ENCODE data around the gene ALG8. TPM values are rescaled to one million over a fixed set of nuclear protein-coding genes. Genes with fewer than 3 reads are reported as not detected.
A peak's percentile ranks its signal among the peaks of the same experiment; 100 is the strongest.
"Not testable (repeated sequence)": the region's sequence is repeated elsewhere in the genome, so short reads cannot be mapped to it uniquely, and the experiment has no call there.

The ALG8 gene
- total RNA-seq, result 53.1 TPM

GRCh38 chr11:78139422-78140391, at the start of gene ALG8:
ALG8 (minus strand) TSS chr11:78139626; CDS start chr11:78139588, 38 bp downstream.
- peak; percentile 96 for DNase-seq (ENCODE audit: low spot score)

GRCh38 chr11:78188286-78189173, 49.1 kb upstream of the ALG8 start, which contains the start of the genes KCTD21 and USP35:
KCTD21 (minus strand) TSS chr11:78188626; CDS start chr11:78174554, 14,072 bp downstream.
USP35 (plus strand) TSS chr11:78188919; CDS start chr11:78196246, 7,327 bp downstream.
- DNase-seq (ENCODE audit: low spot score), result peak; percentile 97

- DNase-seq (ENCODE audit: low spot score), result no peak
These were observed 48.2 kb upstream of the ALG8 start for GRCh38 chr11:78187366-78188285.

DNA sequence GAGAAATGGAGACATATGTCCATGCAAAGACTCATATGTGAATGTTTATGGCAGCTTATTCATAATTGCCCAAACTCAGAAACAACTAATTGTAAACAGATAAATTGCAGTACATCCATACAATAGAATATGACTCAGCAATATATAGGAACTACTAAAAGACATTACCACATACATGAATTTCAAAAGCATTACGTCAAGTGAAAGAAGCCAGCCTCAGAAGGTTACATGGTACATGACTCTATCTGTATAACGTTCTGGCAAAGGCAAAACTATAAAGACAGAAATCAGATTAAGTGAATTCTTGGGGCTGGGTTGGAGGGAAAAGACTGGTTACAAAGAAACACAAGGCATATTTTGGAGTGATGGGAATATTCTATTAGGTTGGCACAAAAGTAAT, 41.8 kb upstream of the ALG8 start:
- no peak for DNase-seq (ENCODE audit: low spot score)

DNA sequence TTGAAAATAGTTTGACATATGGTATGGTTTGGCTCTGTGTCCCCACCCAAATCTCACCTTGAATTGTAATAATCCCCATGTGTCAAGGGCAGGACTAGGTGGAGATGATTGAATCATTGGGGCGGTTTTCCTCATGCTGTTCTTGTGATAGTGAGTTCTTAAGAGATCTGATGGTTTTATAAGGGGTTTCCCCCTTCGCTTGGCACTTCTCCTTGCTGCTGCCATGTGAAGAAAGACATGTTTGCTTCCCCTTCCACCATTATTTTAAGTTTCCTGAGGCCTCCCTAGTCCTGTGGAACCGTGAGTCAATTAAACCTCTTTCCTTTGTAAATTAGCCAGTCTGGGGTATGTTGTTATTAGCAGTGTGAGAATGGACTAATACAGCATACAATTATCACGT, 41.3 kb upstream of the ALG8 start:
- no peak for DNase-seq (ENCODE audit: low spot score)

DNA sequence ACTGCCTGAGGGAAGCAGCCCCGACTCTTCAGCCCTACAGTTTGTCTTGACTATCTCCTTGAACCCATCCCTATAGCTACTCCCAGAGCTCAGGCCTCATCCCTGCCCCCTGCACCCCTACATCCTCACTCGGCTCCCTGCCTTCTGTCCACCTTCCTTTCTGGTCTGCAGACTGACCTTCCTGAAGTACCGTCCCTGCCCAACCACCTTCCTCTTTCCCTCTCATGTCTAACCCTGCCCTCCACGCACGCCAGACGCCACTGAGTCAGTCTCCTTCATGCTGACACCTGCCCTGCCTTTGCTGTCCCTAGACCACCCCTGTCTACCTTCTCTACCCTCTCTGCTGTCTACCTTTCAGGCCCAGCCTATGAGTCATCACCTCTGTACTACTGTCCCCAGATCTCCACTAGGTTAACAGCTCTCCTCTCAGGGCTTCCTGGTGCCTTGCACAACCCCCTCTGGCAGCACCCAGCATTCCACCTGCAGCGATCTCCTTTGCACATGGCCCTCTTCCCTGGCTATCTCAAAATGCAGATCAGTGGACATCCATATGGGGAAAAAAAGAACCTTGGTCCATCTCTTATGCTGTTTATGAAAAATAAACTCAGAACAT, 40.1 kb upstream of the ALG8 start:
- DNase-seq (ENCODE audit: low spot score), result no peak

GRCh38 chr11:78177216-78177615, 37.8 kb upstream of the ALG8 start:
- no peak for DNase-seq (ENCODE audit: low spot score)

- no peak for DNase-seq (ENCODE audit: low spot score)
These were observed 37.2 kb upstream of the ALG8 start for GRCh38 chr11:78176605-78177141.

GRCh38 chr11:78175862-78176261, 36.4 kb upstream of the ALG8 start:
- DNase-seq (ENCODE audit: low spot score), result not testable (repeated sequence)

- DNase-seq (ENCODE audit: low spot score), result no peak
These were observed 32.5 kb upstream of the ALG8 start for GRCh38 chr11:78171951-78172350.

DNA sequence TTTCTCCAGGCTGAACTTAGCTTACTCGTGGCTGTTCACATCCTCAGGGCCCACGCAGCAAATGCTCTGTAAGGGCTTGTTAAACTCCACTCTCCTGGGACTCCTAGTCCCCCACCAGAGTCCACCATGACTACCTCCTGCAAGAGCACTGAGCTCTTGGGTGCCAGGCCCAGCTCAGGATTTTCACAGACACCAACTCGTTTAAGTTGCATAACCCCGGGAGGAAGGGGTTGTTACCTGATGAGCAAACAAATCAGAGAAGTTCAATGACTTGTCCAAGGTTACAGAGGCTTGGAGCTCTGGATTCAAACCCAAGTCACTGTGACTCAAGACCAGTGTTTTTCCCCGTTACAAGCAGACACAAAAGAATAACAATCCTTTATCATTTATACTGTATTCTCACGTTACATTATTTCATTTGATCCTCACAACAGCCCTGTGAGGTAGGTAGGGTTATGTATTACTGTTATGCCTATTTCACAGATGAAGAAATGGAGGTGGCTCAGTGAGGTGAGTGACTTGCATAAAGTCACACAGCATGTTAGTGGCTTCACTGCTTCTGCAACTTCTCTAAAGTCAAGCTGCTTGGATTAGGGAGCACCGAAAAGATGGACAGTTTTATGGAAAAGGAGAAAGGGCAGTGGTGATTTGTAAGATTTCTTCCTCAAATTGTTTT, 31.6 kb upstream of the ALG8 start:
- DNase-seq (ENCODE audit: low spot score), result no peak

DNA sequence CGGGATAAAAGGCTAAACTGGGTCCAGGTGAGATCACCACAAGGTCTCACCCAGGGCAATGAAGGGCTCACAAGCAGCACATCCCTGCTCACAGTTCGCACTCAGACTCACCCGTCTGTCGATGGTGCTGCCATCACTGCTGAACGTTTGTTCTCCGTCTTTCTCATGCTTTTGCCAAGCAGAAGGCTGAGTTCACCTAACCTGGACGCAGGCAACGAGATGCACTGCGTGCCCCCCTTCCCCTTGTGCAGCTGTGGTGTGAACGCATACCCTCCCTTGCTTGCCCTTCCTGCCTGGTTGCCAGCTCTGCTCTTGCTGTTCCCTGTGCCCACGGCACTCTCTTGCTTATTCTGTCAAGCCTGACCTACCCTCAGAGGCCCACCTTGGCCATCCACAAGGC, 31.0 kb upstream of the ALG8 start:
- no peak for DNase-seq (ENCODE audit: low spot score)

GRCh38 chr11:78168539-78169477, 29.4 kb upstream of the ALG8 start:
- DNase-seq (ENCODE audit: low spot score), result peak; percentile 75

DNA sequence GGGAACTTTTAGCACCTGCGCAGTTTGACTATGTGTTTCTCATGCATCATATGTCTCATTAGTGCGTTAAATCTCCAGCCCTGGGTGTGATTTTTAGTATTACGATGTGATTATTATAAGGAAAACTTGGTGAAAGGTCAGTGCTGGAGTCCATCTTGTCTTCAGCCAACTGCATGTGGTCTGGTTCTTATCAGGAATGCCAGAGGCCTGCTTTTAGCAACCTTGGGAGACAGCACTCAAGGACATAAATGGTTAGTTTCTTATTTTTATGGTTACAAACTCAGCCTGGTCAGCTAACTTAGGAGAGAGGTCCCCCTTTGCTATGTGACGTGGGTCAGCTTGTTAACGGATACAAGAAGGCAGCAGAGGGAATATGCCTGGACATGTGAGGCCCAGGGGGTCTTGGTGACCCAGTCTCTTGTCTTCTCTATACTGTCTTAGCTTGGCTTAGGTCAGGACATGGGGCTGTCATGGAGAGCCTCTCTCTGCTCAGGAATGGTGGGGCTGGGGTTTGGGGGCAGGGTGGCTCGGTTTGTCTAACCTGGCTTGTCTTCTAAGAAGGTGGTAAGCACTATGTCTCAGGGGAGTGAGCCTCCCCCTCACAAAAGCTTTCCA, 27.5 kb upstream of the ALG8 start:
- no peak for DNase-seq (ENCODE audit: low spot score)

DNA sequence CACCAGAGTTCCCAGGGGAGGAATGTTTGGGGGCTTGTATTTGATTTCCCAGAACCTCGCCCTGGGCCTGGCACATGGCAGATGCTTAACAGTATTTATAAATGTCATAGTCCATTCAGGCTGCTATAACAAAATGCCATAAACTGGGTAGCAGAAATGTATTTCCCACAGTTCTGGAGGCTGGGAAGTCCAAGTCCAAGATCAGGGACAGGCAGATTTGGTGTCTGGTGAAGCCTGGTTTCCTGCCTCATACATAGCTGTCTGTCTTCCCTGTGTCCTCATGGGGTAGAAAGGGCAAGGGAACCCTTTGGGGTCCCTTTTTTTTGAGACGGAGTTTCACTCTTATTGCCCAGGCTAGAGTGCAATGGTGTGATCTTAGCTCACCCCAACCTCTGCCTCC, 25.0 kb upstream of the ALG8 start:
- DNase-seq (ENCODE audit: low spot score), result no peak

GRCh38 chr11:78163828-78164227, 24.4 kb upstream of the ALG8 start:
- DNase-seq (ENCODE audit: low spot score), result no peak

DNA sequence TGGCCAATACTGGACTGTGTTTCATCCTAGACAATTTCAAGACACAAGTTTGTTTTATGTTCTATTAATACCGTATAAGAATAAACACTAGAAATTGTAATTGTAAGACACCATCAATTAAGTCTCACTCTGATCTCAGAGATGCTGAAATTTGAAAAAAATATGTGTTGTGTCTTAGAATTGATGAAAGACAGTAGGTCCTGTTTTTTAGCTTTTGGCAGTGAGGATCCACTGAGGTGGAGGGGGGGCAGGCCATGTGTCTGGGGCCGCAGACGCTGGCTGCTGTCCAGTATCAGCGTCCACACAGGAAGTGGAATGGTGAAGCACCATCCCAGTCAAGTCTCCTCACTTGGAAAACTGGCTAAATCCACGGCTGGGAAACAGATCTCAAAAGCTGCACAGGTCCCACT, 22.5 kb upstream of the ALG8 start:
- no peak for DNase-seq (ENCODE audit: low spot score)

DNA sequence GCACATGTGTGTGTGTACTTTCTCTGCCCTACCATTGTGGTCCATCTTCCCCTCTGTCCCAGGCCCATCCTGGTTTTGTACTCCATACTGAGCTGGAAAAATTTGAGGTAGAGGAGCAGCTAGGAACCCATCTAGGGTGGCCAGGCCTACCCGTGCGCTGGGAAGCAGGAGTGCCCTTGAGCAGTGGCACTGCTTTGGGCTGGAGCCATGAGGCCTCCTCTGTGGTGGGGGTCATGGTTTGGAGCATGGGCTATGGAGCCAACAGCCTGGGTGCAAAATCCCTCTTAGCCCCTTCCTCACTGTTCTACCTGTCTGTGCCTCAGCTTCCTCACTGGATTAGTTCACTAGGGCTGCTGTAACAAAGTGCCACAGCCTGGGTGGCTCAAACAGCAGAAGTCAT, 21.9 kb upstream of the ALG8 start:
- DNase-seq (ENCODE audit: low spot score), result no peak
